Adipose tissue (tissue), 3 donors: ENCODE results near the gene GNAS. TPM values are rescaled to one million over a fixed set of nuclear protein-coding genes. Genes with fewer than 3 reads are reported as not detected.

ENCODE experiments used
- H3K27ac ChIP-seq: one replicate; pipeline ENCODE4 v1.5.1; 2013; ENCODE audit warnings: low read depth, low read length
- WGBS, 3 donors: extraction: QIAGEN DNeasy Blood & Tissue Kit; methylation state at CpG; one replicate each; pipeline ENCODE4 v1.1.7; 2013; 5-methylcytosine and 5-hydroxymethylcytosine counted together
- polyA plus RNA-seq, 3 donors: library from polyadenylated mRNA; stranded (reverse); fragments of 200-250 nt; gene quantifications; one replicate each; pipeline ENCODE4 v1.2.3, GENCODE V29; 2013
- donor health status: healthy with polysubstance abuse.
- donor health status: Bipolar disorder and iron deficiency.
- donor health status: healthy.

GNAS gene
- polyA plus RNA-seq, 3 donors, result 496 to 977 (median 949) TPM

DNA sequence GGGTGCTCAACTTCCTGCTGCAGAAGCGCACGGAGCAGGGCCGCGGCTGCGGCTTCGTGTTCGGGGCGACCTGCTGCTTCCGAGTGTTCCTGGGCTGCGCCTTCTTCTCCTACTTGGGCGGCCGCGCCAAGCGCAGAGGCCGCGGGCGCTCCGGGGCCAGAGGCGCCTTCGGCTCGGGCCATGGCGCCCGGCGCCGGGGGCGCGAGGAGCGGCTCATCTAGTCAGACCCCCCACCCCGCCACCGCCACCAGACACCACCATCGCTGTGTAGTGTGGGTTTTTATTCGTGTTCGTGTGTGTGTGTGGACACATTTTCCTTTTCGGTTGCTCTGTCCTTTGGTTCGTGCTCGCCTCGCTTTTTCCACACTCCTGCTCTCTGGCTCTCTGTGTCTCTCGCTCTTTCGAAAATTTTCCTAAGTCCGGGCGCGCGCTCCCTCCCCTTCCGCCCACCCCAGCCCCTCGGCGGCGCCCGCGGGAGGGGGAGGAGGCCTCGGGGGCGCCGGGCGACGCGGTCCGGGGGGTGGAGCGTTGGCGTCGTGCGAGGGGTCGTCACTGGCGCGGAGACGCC lies 38.1 kb downstream of the GNAS start:
- WGBS, 3 donors, result 0 to 1% (median 0%) methylated on average over 39 to 63 of the region's 64 CpGs

DNA sequence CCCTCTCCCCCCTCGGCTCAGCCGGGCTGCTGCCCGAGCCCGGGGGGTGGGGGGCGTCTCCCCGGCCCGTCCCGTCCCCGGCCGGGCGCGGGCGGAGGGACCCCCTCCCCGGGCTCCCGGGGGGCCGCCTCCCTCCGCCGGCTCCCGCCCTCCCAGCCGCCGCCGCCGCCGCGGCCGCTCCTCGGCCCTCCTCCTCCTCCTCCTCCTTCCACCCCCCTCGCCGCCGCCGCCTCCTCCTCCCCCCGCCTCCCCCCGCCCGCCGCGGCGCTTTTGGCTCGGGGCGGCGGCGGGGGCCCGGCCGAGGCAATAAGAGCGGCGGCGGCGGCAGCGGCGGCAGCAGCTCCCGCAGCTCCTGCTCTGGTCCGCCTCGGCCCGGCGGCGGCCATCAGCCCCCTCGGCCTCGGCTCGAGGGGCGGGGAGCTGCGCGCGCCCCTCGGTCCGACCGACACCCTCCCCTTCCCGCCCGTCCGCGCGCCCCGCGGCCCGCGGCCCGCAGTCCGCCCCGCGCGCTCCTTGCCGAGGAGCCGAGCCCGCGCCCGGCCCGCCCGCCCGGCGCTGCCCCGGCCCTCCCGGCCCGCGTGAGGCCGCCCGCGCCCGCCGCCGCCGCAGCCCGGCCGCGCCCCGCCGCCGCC lies 38.7 kb downstream of the GNAS start:
- WGBS, 3 donors, result 0 to 1% methylated on average over 21 to 92 of the region's 105 CpGs; no CpG with 5 or more reads in 1 of the 3 donors

More for the DNA sequence above, 38.1 kb downstream of the GNAS start:
- H3K27ac ChIP-seq, result peak overlapping the region; percentile 81

DNA sequence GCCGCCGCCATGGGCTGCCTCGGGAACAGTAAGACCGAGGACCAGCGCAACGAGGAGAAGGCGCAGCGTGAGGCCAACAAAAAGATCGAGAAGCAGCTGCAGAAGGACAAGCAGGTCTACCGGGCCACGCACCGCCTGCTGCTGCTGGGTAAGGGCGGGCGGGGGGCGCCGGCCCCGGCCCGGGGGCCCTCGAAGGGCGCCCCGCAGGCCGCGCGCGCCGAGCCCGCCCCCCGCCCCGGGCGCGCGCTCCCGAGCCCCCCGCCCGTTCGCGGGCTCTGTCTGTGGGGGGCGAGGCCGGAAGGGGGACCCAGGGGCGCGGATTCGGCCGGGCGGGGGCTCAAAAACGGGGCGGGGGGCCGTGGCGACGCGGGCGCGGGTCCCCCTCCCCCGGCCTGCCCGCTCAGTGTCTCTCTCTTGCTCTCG lies 39.2 kb downstream of the GNAS start:
- WGBS, 3 donors, result 0 to 1% (median 1%) methylated on average over 20 to 55 of the region's 55 CpGs
- peak overlapping the region; percentile 75 for H3K27ac ChIP-seq

More for the DNA sequence above, 38.7 kb downstream of the GNAS start:
- peak overlapping the region; percentile 56 for H3K27ac ChIP-seq

DNA sequence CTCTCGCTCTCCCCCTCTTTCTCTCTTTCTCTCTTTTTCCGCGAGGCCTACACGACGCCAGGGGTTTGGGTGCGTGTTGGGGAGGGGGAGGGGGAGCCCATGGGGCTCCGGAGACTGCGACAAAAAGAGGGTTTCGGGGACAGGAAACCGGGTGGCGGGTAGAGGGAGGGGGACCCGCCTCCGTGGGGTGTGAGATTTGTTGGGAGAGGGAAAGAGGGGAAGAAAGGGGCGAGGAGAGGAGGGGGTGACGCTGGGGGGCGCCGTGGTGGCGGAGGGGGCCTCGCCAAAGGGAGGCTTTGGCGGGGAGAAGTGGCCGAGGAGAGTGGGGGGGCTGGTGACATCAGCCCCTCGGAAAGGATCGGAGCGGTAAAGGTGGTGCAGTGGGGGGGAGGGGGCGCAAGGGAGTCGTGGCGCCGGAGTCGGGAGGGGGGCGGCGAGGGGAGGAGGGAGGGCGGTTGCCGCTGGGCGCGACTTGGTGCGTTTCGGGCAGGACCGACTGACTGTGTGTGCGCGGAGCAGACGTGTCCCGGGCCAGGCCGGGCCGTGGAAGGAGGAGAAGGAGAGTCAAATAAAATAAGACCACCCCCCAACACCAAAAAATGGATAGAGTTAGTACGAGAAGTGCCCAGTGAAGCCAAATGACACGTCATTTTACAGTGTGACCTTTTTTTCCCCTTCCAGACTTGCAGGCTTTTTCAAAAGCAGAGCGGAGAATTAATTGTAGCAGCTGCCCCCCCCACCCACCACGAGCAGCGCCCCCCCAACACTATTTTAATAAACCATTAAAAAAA lies 39.8 kb downstream of the GNAS start:
- WGBS, 3 donors, result 0 to 1% (median 1%) methylated on average over 27 to 43 of the region's 49 CpGs

DNA sequence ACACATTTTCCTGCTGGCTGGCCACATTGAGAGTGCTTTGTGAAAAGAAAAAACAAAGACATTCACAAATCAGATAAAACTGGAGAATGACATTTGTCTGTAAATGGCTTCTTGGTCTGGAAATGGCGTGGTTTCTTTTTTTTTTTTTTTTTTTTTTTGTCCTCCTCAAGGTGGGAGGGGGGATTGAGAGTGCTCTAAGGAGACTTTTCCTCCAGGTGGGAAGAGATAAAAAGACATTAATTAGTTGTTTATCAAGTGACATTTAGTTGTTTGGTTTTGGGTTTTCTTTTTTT lies 40.4 kb downstream of the GNAS start:
- 0% methylated on average over 1 of the region's 1 CpG for WGBS, 3 donors
- no peak overlapping the region for H3K27ac ChIP-seq

More for the DNA sequence above, 39.8 kb downstream of the GNAS start:
- peak overlapping the region; percentile 75 for H3K27ac ChIP-seq

DNA sequence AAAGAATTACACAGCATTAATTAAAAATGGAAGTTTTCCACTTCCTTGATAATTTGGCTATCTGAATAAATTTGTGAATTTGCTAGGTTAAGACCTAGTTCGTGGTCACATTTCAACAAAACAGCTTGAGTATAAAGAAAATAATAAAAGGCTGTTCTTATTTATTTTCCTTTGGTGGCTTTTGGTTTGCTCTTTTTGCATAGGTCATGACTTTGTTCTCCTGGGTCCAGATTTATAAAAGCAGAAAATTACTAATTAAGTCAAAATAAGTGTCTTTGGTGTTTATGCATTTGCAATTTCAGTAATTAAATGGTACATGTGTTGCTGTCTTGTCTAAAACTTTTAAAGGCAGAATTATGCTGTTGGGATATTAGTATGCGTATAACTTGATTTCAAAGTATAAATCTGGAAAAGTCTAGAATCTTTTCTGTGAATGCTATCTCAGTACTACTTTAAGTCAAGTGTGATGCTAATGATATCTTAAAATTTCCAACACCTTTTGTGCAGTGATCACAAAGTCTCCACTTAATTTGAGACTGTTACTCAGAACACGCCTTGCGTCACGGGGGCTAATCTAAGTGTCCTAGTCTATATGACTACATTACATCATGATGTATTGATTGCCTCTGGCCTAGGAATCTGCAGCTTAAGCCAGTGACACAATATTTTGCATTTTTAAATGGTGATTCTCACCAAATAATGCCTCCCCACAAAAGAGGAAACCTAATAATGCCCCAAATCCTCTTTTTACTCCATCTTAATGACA lies 41.0 kb downstream of the GNAS start:
- no peak overlapping the region for H3K27ac ChIP-seq
- WGBS, 3 donors, result 36 to 53% (median 46%) methylated on average over 5 of the region's 5 CpGs

DNA sequence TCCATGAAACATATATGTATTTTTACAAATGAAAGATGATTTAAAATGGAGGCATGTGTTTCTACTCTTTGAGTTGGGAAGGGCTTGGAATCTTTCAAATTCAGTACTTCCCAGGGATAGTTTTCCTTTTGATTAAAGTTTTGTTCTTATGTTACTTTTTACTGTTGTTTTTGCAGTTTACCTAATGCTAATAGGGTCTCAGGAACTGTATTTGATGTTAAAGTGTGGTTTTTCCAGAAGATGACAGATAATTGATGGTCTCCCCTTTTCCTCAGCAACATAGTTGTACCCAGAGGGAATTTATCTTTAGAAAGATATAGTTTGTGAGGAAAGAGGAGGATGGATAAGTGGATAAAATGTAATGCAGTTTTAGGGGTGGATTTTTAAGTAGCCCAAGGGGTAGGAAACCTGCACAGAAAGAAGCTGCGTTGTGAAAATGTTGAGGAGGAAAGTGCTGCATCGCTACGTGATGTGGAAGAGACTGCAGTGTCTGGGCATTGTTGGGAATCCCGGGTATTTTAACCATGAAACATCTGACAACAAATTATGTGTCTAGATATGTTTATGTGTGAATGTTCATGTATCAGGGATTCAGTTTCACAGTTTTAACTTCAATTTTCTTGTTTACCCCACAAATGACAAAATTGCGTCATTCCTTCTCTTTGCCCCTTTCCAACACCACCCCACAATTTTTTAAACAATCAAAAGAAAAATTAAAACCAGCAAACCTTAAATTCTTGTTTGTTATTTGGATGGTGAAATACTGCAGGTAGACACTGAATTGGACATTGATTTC lies 42.3 kb downstream of the GNAS start:
- 26 to 39% (median 28%) methylated on average over 5 of the region's 5 CpGs for WGBS, 3 donors
- no peak overlapping the region for H3K27ac ChIP-seq

DNA sequence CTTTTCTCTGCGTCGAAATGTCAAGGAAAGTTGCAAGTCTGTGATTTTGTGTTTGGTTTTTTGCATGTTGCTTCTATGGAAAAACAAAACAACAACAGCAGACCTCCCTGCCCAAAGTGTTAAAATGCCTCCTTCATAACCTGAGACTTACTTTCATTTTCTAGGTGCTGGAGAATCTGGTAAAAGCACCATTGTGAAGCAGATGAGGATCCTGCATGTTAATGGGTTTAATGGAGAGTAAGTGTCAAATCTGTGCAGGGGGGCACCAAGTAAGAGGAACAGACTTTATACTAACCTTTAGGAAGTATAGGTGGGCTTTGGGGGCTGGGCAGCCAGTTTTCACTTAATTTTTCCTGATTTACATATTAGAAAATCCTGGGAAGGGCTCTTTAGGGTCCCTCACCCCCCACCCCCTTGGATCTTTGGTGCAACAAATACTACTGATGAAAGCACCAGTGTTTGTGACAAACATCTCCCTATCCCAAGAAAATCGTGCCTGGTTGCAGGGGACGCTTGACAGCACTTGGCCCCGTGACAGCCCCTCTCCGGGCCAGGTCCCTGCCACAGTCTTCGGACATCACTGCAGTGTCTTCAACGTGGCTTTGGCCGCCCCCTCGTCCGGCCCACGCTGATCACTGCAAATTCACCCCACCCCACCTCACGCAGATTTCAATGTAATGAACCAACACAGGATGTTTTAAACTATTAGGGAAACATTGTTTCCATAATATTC lies 43.1 kb downstream of the GNAS start:
- H3K27ac ChIP-seq, result no peak overlapping the region
- WGBS, 3 donors, result 40 to 55% (median 50%) methylated on average over 13 of the region's 13 CpGs

DNA sequence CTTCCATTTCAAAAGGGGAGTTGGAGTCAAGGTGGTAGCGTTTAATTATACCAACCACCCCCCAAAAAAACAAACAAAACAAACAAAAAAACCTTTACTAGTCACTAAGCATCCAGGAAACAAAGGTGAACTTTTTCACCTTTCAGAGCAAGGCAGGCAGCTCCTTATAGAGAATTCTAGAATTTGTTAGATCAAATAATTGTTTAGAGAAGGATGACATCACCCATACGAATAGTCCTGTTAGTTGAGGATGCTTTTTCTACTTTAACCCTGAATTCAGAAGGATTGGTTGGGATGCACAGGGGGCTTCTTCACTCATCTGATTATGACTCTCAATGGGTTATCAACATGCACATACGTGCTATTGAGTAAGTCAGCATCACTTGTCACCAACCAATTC lies 44.3 kb downstream of the GNAS start:
- H3K27ac ChIP-seq, result no peak overlapping the region
- WGBS, 3 donors, result 46 to 60% (median 57%) methylated on average over 3 of the region's 3 CpGs

DNA sequence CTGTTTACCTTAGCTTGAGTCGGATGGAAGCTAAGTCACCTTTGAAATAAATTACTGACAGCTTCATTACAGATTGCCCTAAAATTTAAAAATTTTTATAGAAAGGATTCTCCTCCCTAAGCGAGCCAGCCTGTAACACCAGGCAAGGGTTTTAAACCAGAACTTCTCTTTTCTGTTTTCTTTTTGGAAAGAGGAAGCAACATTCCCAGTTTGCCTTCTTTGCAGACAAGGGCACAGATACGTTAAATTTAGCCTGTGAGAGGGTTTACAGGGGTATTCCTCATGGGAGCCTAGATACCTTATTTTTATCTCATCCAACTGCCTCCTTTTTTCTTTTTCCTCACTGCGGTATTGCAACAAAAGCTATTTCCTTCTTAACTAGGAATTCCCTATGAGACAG lies 45.0 kb downstream of the GNAS start:
- WGBS, 3 donors, result 46 to 56% (median 46%) methylated on average over 4 of the region's 4 CpGs

DNA sequence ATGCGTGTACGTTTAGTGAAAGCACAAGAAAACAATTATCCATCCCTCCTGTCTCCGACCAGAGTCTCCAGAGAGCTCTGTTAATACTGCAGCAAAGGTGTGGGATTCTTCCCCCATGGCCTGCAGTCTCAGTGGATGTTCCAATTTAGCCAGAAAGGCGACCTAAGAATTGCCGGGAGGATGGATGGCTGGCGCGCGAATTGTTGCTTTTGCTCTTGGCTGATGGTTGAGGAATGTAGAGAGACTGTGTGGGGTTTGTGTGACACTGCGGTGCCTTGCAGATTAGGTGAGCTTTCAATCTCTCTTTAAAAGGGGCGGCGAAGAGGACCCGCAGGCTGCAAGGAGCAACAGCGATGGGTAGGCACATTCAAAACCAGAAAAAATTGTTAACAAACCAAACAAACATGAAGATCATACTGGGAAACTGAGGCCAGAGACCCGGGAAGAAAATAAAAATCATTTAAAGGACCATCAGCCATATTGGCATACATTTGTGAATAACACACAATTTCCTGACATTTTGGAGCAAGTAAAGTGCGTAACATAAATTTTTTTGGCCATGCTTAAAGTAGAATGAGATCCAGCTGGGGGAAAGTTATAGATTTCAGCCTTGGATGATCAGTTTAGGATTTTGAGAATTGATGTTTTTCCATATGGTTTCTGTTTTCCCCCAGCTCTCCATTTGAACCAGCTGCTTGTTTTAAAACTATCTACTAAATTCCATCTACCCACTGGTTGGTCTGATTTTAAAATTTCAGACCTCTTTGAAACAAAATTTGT lies 46.3 kb downstream of the GNAS start:
- 70 to 76% (median 75%) methylated on average over 15 of the region's 15 CpGs for WGBS, 3 donors
- H3K27ac ChIP-seq, result no peak overlapping the region

More for the DNA sequence above, 45.0 kb downstream of the GNAS start:
- no peak overlapping the region for H3K27ac ChIP-seq

DNA sequence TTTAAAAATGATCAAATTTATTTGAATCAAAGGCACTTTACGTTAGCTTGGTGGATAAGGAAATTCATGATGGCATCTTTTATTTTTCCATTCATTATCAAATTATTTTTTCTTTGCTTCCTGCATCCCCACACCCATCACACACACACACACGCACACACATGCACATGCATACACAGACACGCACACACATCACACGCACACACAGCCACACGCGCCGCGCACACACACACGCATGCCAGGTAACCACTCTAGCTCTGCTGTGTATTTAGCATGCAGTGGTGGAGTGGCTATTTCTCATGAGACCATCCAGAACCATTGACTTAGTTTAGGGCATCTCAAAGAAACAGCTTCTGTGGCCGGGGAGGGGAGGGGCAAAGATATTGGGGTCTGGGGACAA lies 47.0 kb downstream of the GNAS start:
- 90 to 91% (median 91%) methylated on average over 10 of the region's 10 CpGs for WGBS, 3 donors
- H3K27ac ChIP-seq, result no peak overlapping the region

DNA sequence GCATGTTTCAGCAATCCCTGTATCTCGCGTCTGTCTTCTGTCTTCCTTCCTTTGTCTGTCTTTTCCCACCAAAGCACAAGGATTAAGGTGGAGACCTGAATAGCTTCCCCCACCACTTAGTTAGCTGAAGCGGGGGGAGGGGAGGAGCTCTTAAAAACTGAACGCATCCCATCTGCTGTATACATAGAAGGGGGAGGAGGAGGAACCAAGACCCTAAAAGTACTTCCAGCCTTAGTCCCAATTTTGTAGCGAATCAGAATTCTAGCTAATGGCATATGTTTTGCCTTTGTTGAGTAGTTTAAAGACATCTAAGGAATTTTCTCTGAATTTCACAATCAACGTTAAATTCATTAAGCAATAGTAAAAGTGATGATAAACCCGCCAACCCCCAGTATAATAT lies 47.9 kb downstream of the GNAS start:
- 51 to 71% (median 61%) methylated on average over 7 of the region's 7 CpGs for WGBS, 3 donors
- no peak overlapping the region for H3K27ac ChIP-seq

DNA sequence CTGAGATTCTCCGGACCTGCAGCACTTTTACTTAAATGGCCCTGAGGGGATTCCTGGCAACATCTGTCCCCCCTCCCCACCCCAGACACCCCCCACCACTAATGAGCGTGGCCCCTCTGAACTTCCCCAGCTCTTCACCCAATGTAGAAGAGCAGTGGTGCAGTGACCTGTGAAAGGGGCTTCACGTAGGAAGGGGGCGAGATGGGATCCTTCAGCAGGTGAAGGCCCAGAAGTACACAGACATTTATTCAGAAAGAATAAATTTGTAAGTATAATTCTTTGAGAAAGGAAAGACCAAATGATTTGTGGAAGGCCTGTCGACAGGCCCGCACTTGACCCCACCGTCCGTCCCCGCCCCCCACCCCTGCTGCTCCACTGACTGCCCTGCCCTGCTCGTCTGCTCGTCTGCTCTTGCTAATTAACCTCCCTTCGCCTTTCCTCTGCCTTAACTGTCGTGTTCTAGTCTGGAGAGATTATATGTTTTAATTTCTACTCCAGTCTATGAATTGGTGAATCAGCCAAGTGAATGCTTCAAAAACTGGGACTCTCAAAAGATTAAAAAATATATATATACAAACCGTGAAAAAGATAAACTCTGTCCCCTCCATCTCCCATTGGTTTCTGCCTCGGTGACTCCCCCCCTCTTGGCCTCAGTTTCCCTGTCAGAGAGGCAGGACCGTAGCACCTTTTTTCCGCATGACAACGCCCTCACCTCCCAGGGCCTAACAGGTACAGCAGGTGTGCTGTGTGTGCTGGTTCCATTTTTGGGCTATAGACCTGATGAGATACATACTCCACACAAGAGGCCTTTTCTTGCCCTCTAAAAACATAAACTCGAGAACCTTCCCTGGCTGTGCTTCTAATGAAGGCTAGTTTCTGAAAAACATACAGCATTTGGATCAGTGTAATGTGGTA lies 49.2 kb downstream of the GNAS start:
- 75 to 81% (median 78%) methylated on average over 19 of the region's 19 CpGs for WGBS, 3 donors
- no peak overlapping the region for H3K27ac ChIP-seq

DNA sequence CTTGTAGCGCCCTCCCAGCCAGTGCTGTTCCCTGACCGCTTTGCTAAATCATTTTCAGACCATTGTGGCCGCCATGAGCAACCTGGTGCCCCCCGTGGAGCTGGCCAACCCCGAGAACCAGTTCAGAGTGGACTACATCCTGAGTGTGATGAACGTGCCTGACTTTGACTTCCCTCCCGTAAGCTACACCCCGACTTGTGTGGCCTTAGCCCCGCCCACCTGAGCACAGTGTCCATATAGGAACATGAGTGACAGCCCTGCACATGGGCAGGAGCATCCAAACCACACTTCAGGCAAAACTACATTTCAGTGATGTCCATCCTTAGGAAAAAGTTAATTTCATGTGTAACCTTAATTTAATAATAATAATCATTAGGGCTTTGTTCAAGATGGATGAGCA lies 51.1 kb downstream of the GNAS start:
- WGBS, 3 donors, result 71 to 75% (median 74%) methylated on average over 9 of the region's 9 CpGs
- no peak overlapping the region for H3K27ac ChIP-seq

DNA sequence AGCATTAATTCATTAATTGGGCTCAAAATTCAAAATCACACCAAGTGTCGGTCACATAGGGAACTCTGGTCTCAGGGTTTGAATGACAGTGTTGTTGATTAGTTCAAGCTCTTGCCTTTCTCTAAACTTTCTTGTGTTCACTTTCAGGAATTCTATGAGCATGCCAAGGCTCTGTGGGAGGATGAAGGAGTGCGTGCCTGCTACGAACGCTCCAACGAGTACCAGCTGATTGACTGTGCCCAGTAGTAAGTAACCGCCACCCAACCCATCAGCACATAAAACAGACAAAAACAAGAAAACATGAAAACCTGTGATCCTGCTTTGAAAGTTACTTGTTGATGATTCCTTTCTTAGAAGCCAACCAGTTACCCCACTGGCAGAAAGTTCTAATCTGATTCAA lies 52.7 kb downstream of the GNAS start:
- WGBS, 3 donors, result 80 to 85% (median 84%) methylated on average over 6 of the region's 6 CpGs
- H3K27ac ChIP-seq, result no peak overlapping the region
